SK-N-SH treated with all-trans-retinoic acid at 6 μM for 48 hours (cell line): ENCODE measurements around the gene CHRNE.

Source experiments
- ARNTL ChIP-seq: fragments of 450-650 bp; formaldehyde crosslinking; IDR thresholded peaks from 2 replicates; pipeline ENCODE4 v1.5.0; 2020; ENCODE audit warnings: low read depth, mild to moderate bottlenecking, moderate library complexity, borderline replicate concordance
- CSRNP3 ChIP-seq: fragments of 250-450 bp; sonication (Bioruptor Pico); IDR thresholded peaks from 2 replicates; pipeline ENCODE4 v1.5.1; 2021; ENCODE audit warnings: mild to moderate bottlenecking, moderate library complexity
- GLIS3 ChIP-seq: fragments of 250-450 bp; sonication (Bioruptor Pico); IDR thresholded peaks from 2 replicates; pipeline ENCODE4 v1.5.0; 2020; ENCODE audit warnings: mild to moderate bottlenecking, moderate library complexity
- ISL1 ChIP-seq: fragments of 250-450 bp; sonication (Bioruptor Pico); IDR thresholded peaks from 2 replicates; pipeline ENCODE4 v2.1.2; 2022; ENCODE audit warnings: mild to moderate bottlenecking, moderate library complexity
- PATZ1 ChIP-seq: fragments of 250-450 bp; sonication (Bioruptor Pico); IDR thresholded peaks from 2 replicates; pipeline ENCODE4 v1.8.0; 2020; ENCODE audit warnings: mild to moderate bottlenecking, moderate library complexity, borderline replicate concordance

- TF ChIP-seq GLIS3 (CRISPR knock-in tag) (no peak), ARNTL (no peak), PATZ1 (CRISPR knock-in tag) (no peak), ISL1 (CRISPR knock-in tag) (no peak), CSRNP3 (CRISPR knock-in tag) (no peak)
These were observed 23.3 kb downstream of the CHRNE start for GRCh38 chr17:4879601-4880000.
